Effector memory CD8-positive, alpha-beta T cell (primary cell): ENCODE results near the gene ACSL5.
"Not testable (repeated sequence)": the region's sequence is repeated elsewhere in the genome, so short reads cannot be mapped to it uniquely, and the experiment has no call there.

Experiments used
- ATAC-seq: fragments of 150-1000 bp; cut with Tn5 transposase; replicated peaks from 2 replicates; pipeline ENCODE4 v1.10.0; 2021; ENCODE audit warnings: mild to moderate bottlenecking, moderate library complexity
- DNase-seq, 3 experiments: peaks; one replicate each; pipeline ENCODE4 v3.0.0; 2021
- H3K27ac Mint-ChIP-seq, 2 donors: one replicate each; pipeline ENCODE4 v1.8.0; 2022; ENCODE audit warnings: mild to moderate bottlenecking in 2 of 2, mixed read lengths in 2 of 2, moderate library complexity in 2 of 2
- H3K27me3 Mint-ChIP-seq, 2 donors: one replicate each; pipeline ENCODE4 v1.8.0; 2022; ENCODE audit warnings: mixed read lengths in 2 of 2
- H3K36me3 Mint-ChIP-seq: one replicate; pipeline ENCODE4 v1.8.0; 2022; ENCODE audit warnings: mild to moderate bottlenecking, moderate library complexity, mixed read lengths; ENCODE audit not compliant: insufficient read depth
- H3K4me1 Mint-ChIP-seq, 2 donors: one replicate each; pipeline ENCODE4 v1.8.0; 2022; ENCODE audit warnings: low read depth in 2 of 2, mixed read lengths in 2 of 2
- H3K4me3 Mint-ChIP-seq, 2 donors: one replicate each; pipeline ENCODE4 v1.8.0; 2022; ENCODE audit warnings: mild to moderate bottlenecking in 2 of 2, mixed read lengths in 2 of 2, moderate library complexity in 2 of 2
- H3K9me3 Mint-ChIP-seq, 2 donors: one replicate each; pipeline ENCODE4 v1.8.0; 2022; ENCODE audit warnings: mixed read lengths in 2 of 2

The ACSL5 gene

GRCh38 chr10:112448888-112449287 lies 75.0 kb downstream of the ACSL5 start:
- Mint-ChIP-seq H3K9me3 (no peaks in the 10 kb centered on the region), H3K36me3 (peaks cover 39% of the 10 kb centered on the region), H3K27ac (no peak overlapping the region), H3K27me3 (no peaks in the 10 kb centered on the region), H3K4me1 (peaks cover 28 to 49% of the 10 kb centered on the region in 2 donors), H3K4me3 (peak overlapping the region; percentile 11 to 94)
- ATAC-seq (no peak), DNase-seq (no peak)

GRCh38 chr10:112454910-112455779 lies 81.2 kb downstream of the ACSL5 start:
- Mint-ChIP-seq H3K27ac (no peak overlapping the region), H3K4me1 (peaks cover 16 to 34% of the 10 kb centered on the region in 2 donors), H3K9me3 (no peaks in the 10 kb centered on the region), H3K4me3 (no peak overlapping the region), H3K36me3 (peaks cover 7% of the 10 kb centered on the region), H3K27me3 (no peaks in the 10 kb centered on the region)
- ATAC-seq (no peak), DNase-seq (no peak)

DNA sequence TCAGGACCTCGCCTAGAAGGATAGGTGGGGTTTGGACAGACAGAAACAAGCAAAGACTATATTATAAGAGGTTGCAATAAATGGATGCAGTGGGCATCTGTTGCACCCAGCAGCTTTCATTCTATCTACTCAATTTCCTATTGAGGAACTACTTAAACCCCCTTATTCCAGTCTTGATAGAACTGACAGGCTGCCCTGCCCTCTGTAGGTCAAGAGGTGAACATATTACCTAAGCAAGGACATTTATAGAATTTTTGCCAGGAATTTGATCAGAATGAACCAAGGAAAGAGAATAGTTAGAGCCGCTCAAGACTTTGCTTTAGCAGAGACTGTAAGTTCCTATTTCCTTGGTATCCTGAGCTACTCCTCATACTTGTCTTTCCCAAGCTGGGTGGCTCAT lies 82.6 kb downstream of the ACSL5 start:
- peaks cover 4% of the 10 kb centered on the region for H3K36me3 Mint-ChIP-seq

GRCh38 chr10:112460366-112460765 lies 86.5 kb downstream of the ACSL5 start:
- H3K9me3 Mint-ChIP-seq: no peaks in the 10 kb centered on the region
- H3K4me3 Mint-ChIP-seq: no peak overlapping the region
- H3K27me3 Mint-ChIP-seq: no peaks in the 10 kb centered on the region
- no peak overlapping the region for H3K27ac Mint-ChIP-seq
- peaks cover 13% of the 10 kb centered on the region for H3K36me3 Mint-ChIP-seq
- peaks cover 8 to 17% of the 10 kb centered on the region in 2 donors for H3K4me1 Mint-ChIP-seq
- DNase-seq: no peak
- ATAC-seq: no peak

More for the DNA sequence above, 82.6 kb downstream of the ACSL5 start:
- Mint-ChIP-seq H3K4me3 (no peak overlapping the region), H3K27me3 (no peaks in the 10 kb centered on the region), H3K27ac (no peak overlapping the region), H3K4me1 (peaks cover 11 to 27% of the 10 kb centered on the region in 2 donors), H3K9me3 (no peaks in the 10 kb centered on the region)
- no peak for DNase-seq
- no peak for ATAC-seq

GRCh38 chr10:112461029-112461887 lies 87.3 kb downstream of the ACSL5 start:
- Mint-ChIP-seq H3K27me3 (no peaks in the 10 kb centered on the region), H3K36me3 (peaks cover 20% of the 10 kb centered on the region), H3K9me3 (no peaks in the 10 kb centered on the region), H3K4me3 (no peak overlapping the region), H3K27ac (peak overlapping the region in 1 of 2 donors; percentile 41), H3K4me1 (peaks cover 4 to 10% of the 10 kb centered on the region in 2 donors)
- no peak for ATAC-seq
- no peak for DNase-seq

- not testable (repeated sequence) for ATAC-seq, H3K4me1 Mint-ChIP-seq, H3K27ac Mint-ChIP-seq, H3K27me3 Mint-ChIP-seq, H3K4me3 Mint-ChIP-seq, DNase-seq, H3K9me3 Mint-ChIP-seq
- peaks cover 21% of the 10 kb centered on the region for H3K36me3 Mint-ChIP-seq
Measured at GRCh38 chr10:112464074-112464473, 90.2 kb downstream of the ACSL5 start.

- Mint-ChIP-seq H3K4me3 (no peak overlapping the region), H3K36me3 (peaks cover 21% of the 10 kb centered on the region), H3K9me3 (no peaks in the 10 kb centered on the region), H3K27me3 (no peaks in the 10 kb centered on the region), H3K27ac (no peak overlapping the region), H3K4me1 (no peaks in the 10 kb centered on the region)
- no peak for ATAC-seq
- no peak for DNase-seq
Measured at GRCh38 chr10:112465299-112465883, 91.5 kb downstream of the ACSL5 start.

DNA sequence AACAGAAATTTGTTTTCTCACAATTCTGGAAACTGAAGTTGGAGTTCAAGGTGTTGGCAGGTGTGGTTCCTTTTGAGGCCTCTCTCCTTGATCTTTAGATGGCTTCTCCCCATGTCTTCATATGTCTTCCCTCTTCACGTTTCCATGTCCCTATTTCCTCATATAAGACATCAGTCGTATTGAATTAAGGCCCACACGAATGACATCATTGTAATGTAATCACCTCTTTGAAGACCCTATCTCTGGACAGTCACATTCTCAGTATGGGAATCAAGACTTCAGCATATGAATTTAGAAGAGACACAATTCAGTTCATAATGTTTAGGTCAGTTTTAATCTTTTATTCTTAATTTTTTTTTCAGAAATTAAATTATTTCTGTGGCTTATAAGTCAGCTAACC lies 92.9 kb downstream of the ACSL5 start:
- H3K27ac Mint-ChIP-seq: no peak overlapping the region
- H3K36me3 Mint-ChIP-seq: peaks cover 28% of the 10 kb centered on the region
- no peak overlapping the region for H3K4me3 Mint-ChIP-seq
- H3K9me3 Mint-ChIP-seq: no peaks in the 10 kb centered on the region
- no peak for DNase-seq
- no peak for ATAC-seq
- H3K4me1 Mint-ChIP-seq: peaks cover 0 to 2% of the 10 kb centered on the region in 2 donors
- H3K27me3 Mint-ChIP-seq: no peaks in the 10 kb centered on the region

DNA sequence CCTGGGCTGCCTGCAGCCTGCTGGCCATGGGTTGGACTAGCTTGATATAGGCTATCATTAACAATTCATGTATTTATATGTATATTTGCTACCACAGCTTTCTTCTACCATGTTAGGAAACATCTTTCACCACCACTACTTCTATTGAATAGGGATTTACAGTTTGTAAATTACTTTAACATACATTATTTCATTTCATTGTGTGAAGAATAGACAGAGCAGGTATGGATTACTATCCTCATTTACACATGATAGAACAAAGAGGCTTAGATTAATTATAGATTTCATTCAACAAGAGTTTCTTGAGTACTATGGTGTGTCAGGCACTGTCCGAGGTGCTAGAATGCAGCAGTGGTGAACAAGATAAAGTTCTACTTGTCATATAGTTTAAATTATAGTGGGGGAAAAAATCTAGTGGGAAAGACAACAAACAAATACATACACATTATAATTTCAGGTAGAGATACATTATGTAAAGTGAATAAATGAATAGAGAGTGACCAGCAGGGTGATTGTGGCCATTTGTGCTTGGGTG lies 93.7 kb downstream of the ACSL5 start:
- no peak overlapping the region for H3K4me3 Mint-ChIP-seq
- peaks cover 28% of the 10 kb centered on the region for H3K36me3 Mint-ChIP-seq
- no peak for ATAC-seq
- peaks cover 0 to 5% of the 10 kb centered on the region in 2 donors for H3K4me1 Mint-ChIP-seq
- H3K27ac Mint-ChIP-seq: no peak overlapping the region
- DNase-seq: no peak
- H3K27me3 Mint-ChIP-seq: no peaks in the 10 kb centered on the region
- H3K9me3 Mint-ChIP-seq: no peaks in the 10 kb centered on the region

DNA sequence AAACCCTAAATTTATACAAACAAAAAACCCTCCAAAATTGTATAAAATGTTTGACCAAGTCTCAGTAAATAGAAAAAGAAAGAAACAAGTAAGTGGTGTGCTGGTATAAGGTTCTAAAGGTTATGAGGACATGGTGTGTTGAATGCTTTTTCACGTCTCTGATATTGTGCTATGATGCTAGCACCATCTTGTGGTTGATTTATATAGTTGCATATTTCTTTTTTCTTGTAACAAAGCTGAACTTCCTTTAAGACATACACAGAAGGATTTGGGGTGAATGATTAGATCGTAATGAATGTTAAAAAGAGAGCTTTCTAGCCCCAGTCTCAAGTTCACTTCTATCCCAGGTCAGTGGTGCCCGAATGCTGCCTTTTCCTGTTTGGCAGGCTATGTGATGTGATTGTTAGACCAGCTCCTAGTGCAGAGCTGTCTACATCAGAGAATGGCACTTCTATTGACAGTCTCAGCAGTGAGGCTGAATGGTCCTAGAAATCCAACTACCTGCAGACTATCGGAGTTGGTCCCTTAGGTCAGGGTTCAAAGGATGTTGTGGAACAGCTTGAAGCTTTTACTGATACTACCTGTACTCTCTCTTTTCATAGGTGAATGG lies 98.1 kb downstream of the ACSL5 start:
- DNase-seq (no peak), ATAC-seq (peak; percentile 81)
- no peaks in the 10 kb centered on the region for H3K27me3 Mint-ChIP-seq
- no peak overlapping the region for H3K4me3 Mint-ChIP-seq
- peaks cover 1 to 11% of the 10 kb centered on the region in 2 donors for H3K4me1 Mint-ChIP-seq
- no peaks in the 10 kb centered on the region for H3K9me3 Mint-ChIP-seq
- peaks cover 7% of the 10 kb centered on the region for H3K36me3 Mint-ChIP-seq
- peak overlapping the region in 1 of 2 donors; percentile 54 for H3K27ac Mint-ChIP-seq

- no peak for DNase-seq
- Mint-ChIP-seq H3K4me3 (no peak overlapping the region), H3K27ac (no peak overlapping the region), H3K9me3 (no peaks in the 10 kb centered on the region), H3K4me1 (peaks cover 4 to 15% of the 10 kb centered on the region in 2 donors), H3K36me3 (peaks cover 7% of the 10 kb centered on the region), H3K27me3 (no peaks in the 10 kb centered on the region)
- no peak for ATAC-seq
Measured at GRCh38 chr10:112475575-112476218, 101.8 kb downstream of the ACSL5 start.
